Fibroblast of upper back skin (primary cell): ENCODE measurements around the gene ASGR2.
"Not testable (repeated sequence)": the region's sequence is repeated elsewhere in the genome, so short reads cannot be mapped to it uniquely, and the experiment has no call there.

Experiments
- DNase-seq: peaks from one replicate; pipeline ENCODE4 v3.0.0-alpha.2; 2013

The ASGR2 gene

GRCh38 chr17:7097940-7098339 lies 16.7 kb downstream of the ASGR2 start:
- no peak for DNase-seq

GRCh38 chr17:7095625-7096024 lies 19.0 kb downstream of the ASGR2 start:
- DNase-seq = no peak

- no peak for DNase-seq
Measured at GRCh38 chr17:7094652-7095019, 20.0 kb downstream of the ASGR2 start.

GRCh38 chr17:7091311-7092005 lies 23.2 kb downstream of the ASGR2 start:
- not testable (repeated sequence) for DNase-seq

GRCh38 chr17:7089570-7089969 lies 25.1 kb downstream of the ASGR2 start:
- DNase-seq = not testable (repeated sequence)

DNA sequence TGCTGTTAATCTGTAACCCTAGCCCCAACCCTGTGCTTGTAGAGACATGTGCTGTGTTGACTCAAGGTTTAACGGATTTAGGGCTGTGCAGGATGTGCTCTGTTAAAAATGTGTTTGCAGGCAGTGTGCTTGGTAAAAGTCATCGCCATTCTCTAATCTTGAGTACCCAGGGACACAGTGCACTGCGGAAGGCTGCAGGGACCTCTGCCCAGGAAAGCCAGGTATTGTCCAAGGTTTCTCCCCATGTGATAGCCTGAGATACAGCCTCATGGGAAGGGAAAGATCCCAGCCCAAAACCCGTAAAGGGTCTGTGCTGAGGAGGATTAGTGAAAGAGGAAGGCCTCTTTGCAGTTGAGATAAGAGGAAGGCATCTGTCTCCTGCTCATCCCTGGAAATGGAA lies 26.2 kb downstream of the ASGR2 start:
- DNase-seq = not testable (repeated sequence)

GRCh38 chr17:7084088-7084487 lies 30.5 kb downstream of the ASGR2 start:
- DNase-seq = peak; percentile 23

DNA sequence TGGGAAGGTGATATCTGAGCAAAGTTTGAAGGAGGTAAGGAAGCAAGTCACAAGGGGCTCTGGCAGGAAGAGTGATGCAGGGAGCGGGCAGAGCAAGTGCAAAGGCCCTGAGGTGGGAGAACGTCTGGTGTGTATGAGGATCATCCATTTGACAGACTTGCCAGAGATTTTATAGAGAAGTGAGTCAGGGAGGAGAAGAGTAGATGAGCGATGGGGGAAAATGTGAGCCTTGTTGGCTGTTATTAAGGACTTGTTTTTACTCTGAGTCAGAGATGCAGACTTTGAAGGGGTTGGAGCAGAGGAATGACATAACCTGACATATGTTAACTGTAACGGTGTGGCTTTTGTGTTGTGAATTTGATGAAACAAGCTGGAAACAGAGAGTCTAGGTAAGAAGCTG lies 31.0 kb downstream of the ASGR2 start:
- DNase-seq = peak; percentile 25

GRCh38 chr17:7081341-7082062 lies 33.1 kb downstream of the ASGR2 start:
- DNase-seq = no peak

- no peak for DNase-seq
Measured at GRCh38 chr17:7080456-7081041, 34.1 kb downstream of the ASGR2 start.

- no peak for DNase-seq
Measured at GRCh38 chr17:7079581-7080455, 34.8 kb downstream of the ASGR2 start, which contains the start of gene CLEC10A. Gene CLEC10A, minus strand, starts transcription at chr17:7080251. Its CDS starts 1,439 bp downstream, at chr17:7078812.

GRCh38 chr17:7078711-7079110 lies 35.9 kb downstream of the ASGR2 start:
- no peak for DNase-seq

DNA sequence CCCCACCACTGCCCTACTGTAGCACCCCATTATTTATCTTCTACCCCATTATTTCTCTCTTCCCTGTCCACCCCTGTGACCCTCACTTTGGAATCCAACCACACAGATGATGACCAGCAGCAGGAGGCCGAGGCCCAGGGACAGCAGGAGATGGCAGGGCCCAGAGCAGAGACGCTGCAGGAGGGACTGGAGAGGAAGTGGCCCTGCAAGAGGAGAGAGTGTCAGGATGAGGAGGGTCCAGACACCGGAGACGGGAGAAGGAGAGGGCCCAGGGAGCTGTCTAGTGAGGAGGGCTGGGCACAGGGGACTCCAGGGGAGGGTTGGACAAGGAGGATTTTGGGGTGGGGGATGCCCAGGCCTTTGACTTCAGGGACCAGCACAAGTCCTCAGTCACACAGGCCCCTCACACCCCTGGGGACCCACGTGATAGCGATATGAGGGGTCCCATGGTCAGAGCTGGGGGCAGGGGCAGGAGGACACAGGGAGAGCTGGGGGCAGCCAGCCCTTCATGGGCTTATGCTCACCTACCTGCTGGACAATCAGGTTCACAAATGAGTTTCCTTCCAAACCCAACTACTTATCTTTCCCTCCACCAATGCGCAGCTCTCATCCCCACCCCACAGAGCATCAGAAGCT lies 36.6 kb downstream of the ASGR2 start:
- no peak for DNase-seq

DNA sequence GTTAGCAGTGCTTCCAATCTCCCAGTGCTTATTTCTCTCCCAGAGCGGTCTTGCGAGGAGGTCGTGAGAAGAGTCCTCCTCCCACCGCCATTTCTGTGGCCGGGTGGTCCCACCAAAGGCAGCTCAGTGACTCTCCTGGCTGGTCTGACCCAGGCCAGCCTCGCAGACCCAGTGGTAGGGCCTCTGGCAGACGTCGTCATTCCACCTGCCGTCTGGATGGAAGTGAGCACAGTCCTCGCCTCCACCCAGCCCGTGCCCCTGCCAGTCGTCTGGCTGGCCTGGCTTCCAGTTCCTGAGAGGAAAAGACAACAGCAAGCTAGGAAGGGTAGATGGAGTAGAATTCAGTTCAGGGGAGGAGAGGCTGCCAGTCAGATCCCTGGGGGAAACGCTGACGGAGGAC lies 39.7 kb downstream of the ASGR2 start:
- no peak for DNase-seq

DNA sequence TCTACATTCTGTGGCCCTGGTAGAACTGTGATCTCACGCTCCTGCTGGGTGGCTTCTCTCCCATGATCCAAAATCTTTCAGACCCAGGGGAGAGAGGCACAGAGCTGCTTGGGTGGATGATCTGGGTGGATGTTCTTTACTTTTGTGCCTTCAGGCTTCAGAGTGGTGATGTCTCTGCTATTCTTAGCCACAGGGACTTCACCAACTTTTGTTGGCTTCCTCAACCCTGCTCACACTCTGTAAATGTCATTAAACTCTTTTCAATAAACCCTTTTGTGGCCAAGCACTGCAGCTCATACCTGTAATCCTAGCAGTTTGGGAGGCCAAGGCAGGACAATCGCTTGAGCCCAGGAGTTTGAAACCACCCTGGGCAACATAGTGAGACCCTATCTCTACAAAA lies 42.2 kb downstream of the ASGR2 start:
- no peak for DNase-seq

- no peak for DNase-seq
Measured at GRCh38 chr17:7070712-7071111, 43.9 kb downstream of the ASGR2 start.

DNA sequence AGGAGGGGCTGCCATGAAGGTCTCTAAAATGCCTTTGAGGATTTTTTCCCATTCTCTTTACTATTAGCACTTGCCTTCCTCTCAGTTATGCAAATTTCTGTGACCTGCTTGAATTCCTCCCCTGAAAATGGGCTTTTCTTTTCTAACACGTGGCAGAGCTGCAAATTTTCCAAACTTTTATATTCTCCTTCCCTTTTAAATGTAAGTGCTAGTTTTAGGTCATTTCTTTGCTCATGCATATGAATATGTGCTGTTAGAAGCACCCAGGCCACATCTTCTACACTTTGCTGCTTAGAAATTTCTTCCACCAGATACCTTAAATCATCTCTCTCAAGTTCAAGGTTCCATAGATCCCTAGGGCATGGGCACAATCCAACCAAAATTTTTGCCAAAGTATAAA lies 46.4 kb downstream of the ASGR2 start:
- DNase-seq = no peak

- DNase-seq = no peak
Measured at GRCh38 chr17:7067198-7067597, 47.4 kb downstream of the ASGR2 start.

GRCh38 chr17:7064261-7064660 lies 50.4 kb downstream of the ASGR2 start:
- DNase-seq = peak; percentile 37

GRCh38 chr17:7063518-7064094 lies 51.0 kb downstream of the ASGR2 start:
- peak; percentile 18 for DNase-seq

GRCh38 chr17:7060165-7060891 lies 54.3 kb downstream of the ASGR2 start:
- peak; percentile 71 for DNase-seq
